H1 (cell line): ENCODE data around the gene STK40. TPM values are rescaled to one million over a fixed set of nuclear protein-coding genes. Genes with fewer than 3 reads are reported as not detected.

Experiments used
- CBX5 ChIP-seq: fragments of 300-800, 300-1000 bp; sonication (generic); IDR thresholded peaks from 2 replicates; pipeline ENCODE4 v1.7.1; 2016; ENCODE audit warnings: antibody characterized with exemption, low read length, low read depth
- CHD1 ChIP-seq: IDR thresholded peaks from 2 replicates; pipeline ENCODE4 v1.6.1; 2012; ENCODE audit warnings: low read depth, low read length, improper control_type of control experiment
- CHD2 ChIP-seq: IDR thresholded peaks from 2 replicates; pipeline ENCODE4 v1.6.1; 2012; ENCODE audit warnings: low read length, improper control_type of control experiment
- CREB1 ChIP-seq: IDR thresholded peaks from 2 replicates; pipeline ENCODE4 v1.6.1; 2012; ENCODE audit warnings: inconsistent platforms
- EGR1 ChIP-seq: IDR thresholded peaks from 2 replicates; pipeline ENCODE4 v1.6.1; 2011; ENCODE audit warnings: low read depth, low read length, borderline replicate concordance
- FOSL1 ChIP-seq: IDR thresholded peaks from 2 replicates; pipeline ENCODE4 v1.6.1; 2011; ENCODE audit warnings: mild to moderate bottlenecking, low read depth, low read length, moderate library complexity; ENCODE audit not compliant: insufficient read depth
- GABPA ChIP-seq: IDR thresholded peaks from 2 replicates; pipeline ENCODE4 v1.6.1; 2011; ENCODE audit warnings: mild to moderate bottlenecking, low read length, moderate library complexity, borderline replicate concordance; ENCODE audit not compliant: insufficient read depth
- KDM4A ChIP-seq: IDR thresholded peaks from one replicate; pipeline ENCODE4 v1.7.1; 2012; ENCODE audit warnings: low read depth, mild to moderate bottlenecking, moderate library complexity, low read length, inconsistent platforms; ENCODE audit not compliant: severe bottlenecking
- KDM5A ChIP-seq: fragments of 200-600 bp; IDR thresholded peaks from 2 replicates; pipeline ENCODE4 v1.7.1; 2012; ENCODE audit warnings: mild to moderate bottlenecking, low read length, inconsistent platforms, mixed read lengths
- MAFK ChIP-seq: IDR thresholded peaks from 2 replicates; pipeline ENCODE4 v1.6.1; 2012; ENCODE audit warnings: low read depth, mild to moderate bottlenecking, improper control_type of control experiment, low read length
- MAX ChIP-seq: IDR thresholded peaks from 2 replicates; pipeline ENCODE4 v1.6.1; 2012; ENCODE audit warnings: inconsistent platforms
- PHF8 ChIP-seq: fragments of 200-600 bp; sonication (generic); conservative IDR thresholded peaks from 2 replicates; pipeline ENCODE4 v1.7.1; 2012; ENCODE audit warnings: low read depth, mild to moderate bottlenecking, inconsistent platforms, low read length, moderate library complexity
- POLR2AphosphoS5 ChIP-seq: IDR thresholded peaks from 2 replicates; pipeline ENCODE4 v1.6.1; 2011; ENCODE audit warnings: low read depth, low read length
- SIN3A ChIP-seq, 2 experiments: IDR thresholded peaks in 1 of 2; conservative IDR thresholded peaks in 1 of 2; 2 replicates each; pipeline ENCODE4 v1.6.1; 2011 to 2012; ENCODE audit warnings: low read length in 2 of 2, improper control_type of control experiment in 1 of 2, low read depth in 1 of 2, mild to moderate bottlenecking in 1 of 2
- SUZ12 ChIP-seq: fragments of 200-600 bp; sonication (generic); IDR thresholded peaks from 2 replicates; pipeline ENCODE4 v1.6.1; 2012; ENCODE audit warnings: mild to moderate bottlenecking, inconsistent platforms, low read length, moderate library complexity, mixed read lengths
- TAF7 ChIP-seq: optimal IDR thresholded peaks from 2 replicates; pipeline ENCODE3; 2011; ENCODE audit warnings: low read depth, mild to moderate bottlenecking, inconsistent platforms, low read length, moderate library complexity, borderline replicate concordance
- ZNF274 ChIP-seq: IDR thresholded peaks from 2 replicates; pipeline ENCODE4 v1.7.0; 2012; ENCODE audit warnings: low read length, borderline replicate concordance; ENCODE audit errors: extremely low read depth
- polyA plus RNA-seq, 7 experiments: library from polyadenylated mRNA; depleted of rRNA in 3 of 7; stranded (reverse) in 5 of 7; unstranded in 2 of 7; fragments of >200 nt in 5 of 7; fragments of 200-250 nt in 2 of 7; gene quantifications; 1 replicate in 5 of 7; 2 replicates in 1 of 7; 4 replicates in 1 of 7; pipeline versions ENCODE4 v1.2.1 to v1.2.3, GENCODE V29; 2011 to 2013; ENCODE audit warnings: missing spikeins in 2 of 7, mixed read lengths in 2 of 7
- total RNA-seq: library from RNA; stranded (reverse); fragmentation: NEBNext Ultra II Directional; extraction: Animal tissue kit (Norgen Biotek cat#: 25700); gene quantifications from 2 replicates; pipeline ENCODE4 v1.2.1, GENCODE V29; 2021
- TF ChIP-seq, protein P1 (sequence below): IDR thresholded peaks from 2 replicates; pipeline ENCODE4 v1.6.1; 2012; ENCODE audit warnings: low read length, inconsistent platforms
- TF ChIP-seq, protein P2 (sequence below), 3 experiments: IDR thresholded peaks; 1 replicate in 2 of 3; 2 replicates in 1 of 3; pipeline versions ENCODE4 v1.5.1 to v1.6.1; 2011; ENCODE audit warnings: low read length in 3 of 3, mild to moderate bottlenecking in 3 of 3, inconsistent platforms in 2 of 3, low read depth in 1 of 3, moderate library complexity in 1 of 3; ENCODE audit not compliant: insufficient read depth in 1 of 3; ENCODE audit errors: control extremely low read depth in 1 of 3

The STK40 gene
- total and polyA plus RNA-seq, 2 of the 8 experiments (the other 6 are each of a cell fraction or from before 2014, with no cell fraction given), result 13.6 to 28.6 TPM

GRCh38 chr1:36386265-36387140 lies 779 bp upstream of the STK40 start (continued):
- TF ChIP-seq, protein P1, sequence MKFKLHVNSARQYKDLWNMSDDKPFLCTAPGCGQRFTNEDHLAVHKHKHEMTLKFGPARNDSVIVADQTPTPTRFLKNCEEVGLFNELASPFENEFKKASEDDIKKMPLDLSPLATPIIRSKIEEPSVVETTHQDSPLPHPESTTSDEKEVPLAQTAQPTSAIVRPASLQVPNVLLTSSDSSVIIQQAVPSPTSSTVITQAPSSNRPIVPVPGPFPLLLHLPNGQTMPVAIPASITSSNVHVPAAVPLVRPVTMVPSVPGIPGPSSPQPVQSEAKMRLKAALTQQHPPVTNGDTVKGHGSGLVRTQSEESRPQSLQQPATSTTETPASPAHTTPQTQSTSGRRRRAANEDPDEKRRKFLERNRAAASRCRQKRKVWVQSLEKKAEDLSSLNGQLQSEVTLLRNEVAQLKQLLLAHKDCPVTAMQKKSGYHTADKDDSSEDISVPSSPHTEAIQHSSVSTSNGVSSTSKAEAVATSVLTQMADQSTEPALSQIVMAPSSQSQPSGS, result peak; percentile 80
- peak; percentile 5 to 80; a peak in 2 of 4 replicates for TF ChIP-seq SIN3A (conservative IDR thresholded peaks at IDR 0.05 in 1 of 2, IDR thresholded peaks at IDR 0.05 in 1 of 2; ENCODE audit: low read depth in 1 of 2, low read length in 2 of 2)
- no peak for TF ChIP-seq KDM5A
- TF ChIP-seq ZNF274, result no peak
- TF ChIP-seq KDM4A, result no peak
- TF ChIP-seq CREB1, result 0 out of 2 replicates have a peak, but pooled peaks have one; percentile 41
- TF ChIP-seq PHF8, result peak; percentile 62
- TF ChIP-seq SUZ12, result no peak
- no peak for TF ChIP-seq GABPA
- TF ChIP-seq FOSL1, result no peak
- peak; percentile 98 for TF ChIP-seq POLR2AphosphoS5
- TF ChIP-seq CHD1, result peak; percentile 54; the same call in 1 of the 2 replicates
- TF ChIP-seq MAFK, result peak; percentile 77; the same call in 1 of the 2 replicates
- TF ChIP-seq MAX, result peak; percentile 49
- TF ChIP-seq, protein P2, sequence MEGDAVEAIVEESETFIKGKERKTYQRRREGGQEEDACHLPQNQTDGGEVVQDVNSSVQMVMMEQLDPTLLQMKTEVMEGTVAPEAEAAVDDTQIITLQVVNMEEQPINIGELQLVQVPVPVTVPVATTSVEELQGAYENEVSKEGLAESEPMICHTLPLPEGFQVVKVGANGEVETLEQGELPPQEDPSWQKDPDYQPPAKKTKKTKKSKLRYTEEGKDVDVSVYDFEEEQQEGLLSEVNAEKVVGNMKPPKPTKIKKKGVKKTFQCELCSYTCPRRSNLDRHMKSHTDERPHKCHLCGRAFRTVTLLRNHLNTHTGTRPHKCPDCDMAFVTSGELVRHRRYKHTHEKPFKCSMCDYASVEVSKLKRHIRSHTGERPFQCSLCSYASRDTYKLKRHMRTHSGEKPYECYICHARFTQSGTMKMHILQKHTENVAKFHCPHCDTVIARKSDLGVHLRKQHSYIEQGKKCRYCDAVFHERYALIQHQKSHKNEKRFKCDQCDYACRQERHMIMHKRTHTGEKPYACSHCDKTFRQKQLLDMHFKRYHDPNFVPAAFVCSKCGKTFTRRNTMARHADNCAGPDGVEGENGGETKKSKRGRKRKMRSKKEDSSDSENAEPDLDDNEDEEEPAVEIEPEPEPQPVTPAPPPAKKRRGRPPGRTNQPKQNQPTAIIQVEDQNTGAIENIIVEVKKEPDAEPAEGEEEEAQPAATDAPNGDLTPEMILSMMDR (IDR thresholded peaks at IDR 0.05; ENCODE audit: control extremely low read depth in 1 of 3, insufficient read depth in 1 of 3, low read depth in 1 of 3, low read length in 3 of 3), result no peak
- TF ChIP-seq EGR1, result no peak
- peak; percentile 83 for TF ChIP-seq TAF7
- TF ChIP-seq CHD2, result 0 out of 2 replicates have a peak, but pooled peaks have one; percentile 13
- no peak for TF ChIP-seq CBX5
